Adrenal gland (tissue), 12 donors: Measurements from ENCODE around the gene ADAMTSL5. TPM values are rescaled to one million over a fixed set of nuclear protein-coding genes. Genes with fewer than 3 reads are reported as not detected.

Experiments used
- DNase-seq, 7 donors: peaks; one replicate each; pipeline ENCODE4 v3.0.0-alpha.2; 2019 to 2020
- H3K27ac ChIP-seq, 5 donors: fragments of 200-600 bp; sonication (generic) in 4 of 5; 1 replicate in 3 of 5; 2 replicates in 2 of 5; pipeline versions ENCODE4 v1.5.1 to v1.8.0; 2016 to 2020; ENCODE audit warnings: mild to moderate bottlenecking in 1 of 5
- H3K27me3 ChIP-seq: fragments of 200-600 bp; 2 replicates; pipeline ENCODE4 v1.8.0; 2021
- H3K36me3 ChIP-seq, 2 donors: fragments of 200-600 bp; replicated peaks in 1 of 2; 1 replicate in 1 of 2; 2 replicates in 1 of 2; pipeline versions ENCODE4 v1.5.1 to v1.8.0; 2018 to 2022
- H3K4me1 ChIP-seq, 2 donors: fragments of 200-600 bp; replicated peaks in 1 of 2; 1 replicate in 1 of 2; 2 replicates in 1 of 2; pipeline versions ENCODE4 v1.5.1 to v1.8.0; 2018 to 2021
- H3K4me3 ChIP-seq, 4 donors: fragments of 200-600 bp; sonication (generic) in 3 of 4; one replicate each; pipeline ENCODE4 v1.5.1; 2016 to 2018
- H3K9me3 ChIP-seq, 3 donors: fragments of 200-600 bp; sonication (generic) in 1 of 3; replicated peaks in 1 of 3; 1 replicate in 2 of 3; 2 replicates in 1 of 3; pipeline versions ENCODE4 v1.5.1 to v1.8.0; 2016 to 2021
- CTCF ChIP-seq, 6 experiments: fragments of 450-650 bp in 4 of 6; fragments of 200-600 bp in 2 of 6; sonication (generic) in 1 of 6; IDR thresholded peaks; 1 replicate in 5 of 6; 2 replicates in 1 of 6; pipeline versions ENCODE4 v1.5.1 to v1.8.0; 2016 to 2021; ENCODE audit warnings: antibody characterized with exemption in 6 of 6, mild to moderate bottlenecking in 2 of 6, moderate library complexity in 1 of 6
- POLR2A ChIP-seq, 2 donors: fragments of 450-650 bp; IDR thresholded peaks; one replicate each; pipeline ENCODE4 v1.6.1; 2017; ENCODE audit warnings: antibody characterized with exemption in 2 of 2, mild to moderate bottlenecking in 2 of 2, moderate library complexity in 1 of 2
- WGBS, 4 donors: extraction: QIAGEN DNeasy Blood & Tissue Kit in 2 of 4; methylation state at CpG; one replicate each; pipeline versions ENCODE4 v1.1.5 to v1.1.7; 2013 to 2017; 5-methylcytosine and 5-hydroxymethylcytosine counted together
- intact Hi-C, 2 donors: fragments of 100-400 bp; cut with DNase I; formaldehyde crosslinking; loops; one replicate each; pipeline versions ENCODE4 v1.14.1 to v1.15.0; 2022 to 2023
- polyA plus RNA-seq, 3 donors: library from polyadenylated mRNA; stranded (reverse); fragments of 200-250 nt in 2 of 3; fragments of 350-450 nt in 1 of 3; fragmentation: Illumina TruSeq in 1 of 3; extraction: RNeasy Lipid Tissue Mini Kit (QIAGEN cat#74804) in 1 of 3; gene quantifications; one replicate each; pipeline ENCODE4 v1.2.3, GENCODE V29; 2013 to 2014
- total RNA-seq, 9 donors: library from RNA; depleted of rRNA in 4 of 9; stranded (reverse); fragments of >200 nt in 4 of 9; fragments of 120-200 nt in 1 of 9; fragmentation: NEBNext Ultra II Directional in 1 of 9; extraction: Animal tissue kit (Norgen Biotek cat#: 25700) in 1 of 9; gene quantifications; one replicate each; pipeline versions ENCODE4 v1.1.0 to v1.2.4, GENCODE V29; 2013 to 2023
- donor health status: healthy with polysubstance abuse.
- donor health status: Bipolar disorder and iron deficiency.
- donor health status: DM: yes; HTN: yes; CAD: no.
- donor health status: DM: no; HTN: no; CAD: no.
- donor health status: DM: no; HTN: no; CAD: no.
- donor health status: DM: yes; HTN: yes; CAD: no.

Gene ADAMTSL5
- total and polyA plus RNA-seq, 12 donors, result 0.61 to 8.8 (median 1.8) TPM

GRCh38 chr19:1527650-1528309, 15.0 kb upstream of the ADAMTSL5 start:
- TF ChIP-seq CTCF (IDR thresholded peaks at IDR 0.05), result no peak
- Histone ChIP-seq H3K27ac (no peak overlapping the region), H3K4me3 (no peak overlapping the region), H3K27me3 (peaks cover 51% of the 10 kb centered on the region), H3K36me3 (no peaks in the 10 kb centered on the region), H3K9me3 (no peaks in the 10 kb centered on the region), H3K4me1 (no peaks in the 10 kb centered on the region)
- intact Hi-C loops, result no loop called here
- 65 to 80% (median 74%) methylated on average over 18 to 27 of the region's 27 CpGs for WGBS, 4 donors
- DNase-seq, result no peak

GRCh38 chr19:1526979-1527649, 14.3 kb upstream of the ADAMTSL5 start:
- intact Hi-C loops, result no loop called here
- DNase-seq, result no peak
- H3K27me3 ChIP-seq, result peaks cover 51% of the 10 kb centered on the region

GRCh38 chr19:1526066-1526778, 13.4 kb upstream of the ADAMTSL5 start:
- no peaks in the 10 kb centered on the region for H3K4me1 ChIP-seq
- no peaks in the 10 kb centered on the region for H3K36me3 ChIP-seq
- TF ChIP-seq CTCF (IDR thresholded peaks at IDR 0.05) (no peak), POLR2A (IDR thresholded peaks at IDR 0.05) (no peak)
- H3K4me3 ChIP-seq, result no peak overlapping the region
- WGBS, 4 donors, result 74 to 82% (median 78%) methylated on average over 24 to 33 of the region's 33 CpGs; no CpG with 5 or more reads in 1 of the 4 donors
- H3K9me3 ChIP-seq, result no peaks in the 10 kb centered on the region
- no peak for DNase-seq
- no peak overlapping the region for H3K27ac ChIP-seq
- peaks cover 51% of the 10 kb centered on the region for H3K27me3 ChIP-seq
- intact Hi-C loops, result no loop called here

More at GRCh38 chr19:1526979-1527649, 14.3 kb upstream of the ADAMTSL5 start:
- TF ChIP-seq CTCF (IDR thresholded peaks at IDR 0.05) (no peak), POLR2A (IDR thresholded peaks at IDR 0.05) (no peak)
- WGBS, 4 donors, result 72 to 85% (median 79%) methylated on average over 15 to 18 of the region's 18 CpGs
- Histone ChIP-seq H3K36me3 (no peaks in the 10 kb centered on the region), H3K4me1 (no peaks in the 10 kb centered on the region), H3K9me3 (no peaks in the 10 kb centered on the region), H3K4me3 (no peak overlapping the region), H3K27ac (no peak overlapping the region)

GRCh38 chr19:1525343-1525742, 12.5 kb upstream of the ADAMTSL5 start:
- H3K36me3 ChIP-seq, result no peaks in the 10 kb centered on the region
- no peak overlapping the region for H3K27ac ChIP-seq
- H3K27me3 ChIP-seq, result peaks cover 51% of the 10 kb centered on the region
- TF ChIP-seq CTCF (IDR thresholded peaks at IDR 0.05) (no peak), POLR2A (IDR thresholded peaks at IDR 0.05) (no peak)
- H3K4me1 ChIP-seq, result no peaks in the 10 kb centered on the region
- no peak for DNase-seq
- no peak overlapping the region for H3K4me3 ChIP-seq
- 63 to 66% (median 63%) methylated on average over 9 to 31 of the region's 31 CpGs for WGBS, 4 donors
- H3K9me3 ChIP-seq, result no peaks in the 10 kb centered on the region
- intact Hi-C loops, result no loop called here
